ENCODE measurements around the gene TBC1D10A. TPM values are rescaled to one million over a fixed set of nuclear protein-coding genes. Genes with fewer than 3 reads are reported as not detected.

TBC1D10A gene
- total RNA-seq, 2 donors from 2014 or later, result 46.9 to 63.1 TPM

- Mint-ChIP-seq H3K27me3 (no peaks in the 10 kb centered on the region), H3K4me3 (peak overlapping the region; percentile 47), H3K27ac (no peak overlapping the region), H3K36me3 (ENCODE audit: low read depth) (no peaks in the 10 kb centered on the region), H3K4me1 (peaks cover 39% of the 10 kb centered on the region)
- DNase-seq (no peak), ATAC-seq (no peak)
- no peaks in the 10 kb centered on the region for H3K9me3 ChIP-seq (ENCODE audit: control insufficient read depth, low read length, poor library complexity, severe bottlenecking)
Observed at GRCh38 chr22:30279932-30280331, 46.8 kb downstream of the TBC1D10A start.

DNA sequence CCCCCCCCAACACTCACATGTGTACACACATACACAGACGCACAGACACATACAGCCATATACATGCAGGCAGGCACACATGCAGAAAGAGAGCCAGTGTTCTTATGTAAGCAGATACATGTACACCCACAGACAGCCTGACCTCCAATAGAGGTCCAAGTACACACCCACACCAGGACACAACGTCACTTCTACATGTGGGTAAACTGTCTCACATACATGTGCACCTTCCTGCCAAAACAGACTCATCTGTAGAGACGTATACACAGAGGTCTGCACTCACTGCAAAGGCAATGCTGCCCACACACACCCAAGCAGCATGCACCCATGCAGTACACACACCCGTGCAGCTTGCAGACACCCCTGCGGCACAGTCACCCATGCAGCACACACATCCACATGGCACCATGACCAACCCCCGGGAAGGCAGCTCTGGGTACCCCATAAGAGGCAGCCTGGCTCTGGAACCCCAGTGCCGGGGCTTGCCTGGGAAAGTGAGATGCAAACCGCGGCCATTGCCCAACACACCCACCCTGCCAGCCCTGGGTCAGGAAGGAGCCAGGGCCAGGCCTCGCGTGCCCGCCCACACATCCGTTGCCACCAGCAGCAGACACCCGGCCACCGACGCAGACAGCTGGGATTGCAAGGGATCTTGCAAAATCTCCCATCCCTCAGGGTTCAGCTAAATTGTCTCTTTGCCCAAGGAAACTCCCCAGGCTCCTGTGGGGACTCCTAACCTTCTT is 47.5 kb downstream of the TBC1D10A start:
- peak overlapping the region; percentile 47 for H3K4me3 Mint-ChIP-seq
- H3K36me3 Mint-ChIP-seq (ENCODE audit: low read depth), result no peaks in the 10 kb centered on the region
- no peak overlapping the region for H3K27ac Mint-ChIP-seq
- ATAC-seq, result no peak
- no peaks in the 10 kb centered on the region for H3K9me3 ChIP-seq (ENCODE audit: control insufficient read depth, low read length, poor library complexity, severe bottlenecking)
- H3K27me3 Mint-ChIP-seq, result no peaks in the 10 kb centered on the region
- peaks cover 40% of the 10 kb centered on the region for H3K4me1 Mint-ChIP-seq
- DNase-seq, result no peak

GRCh38 chr22:30277547-30278344 is 49.0 kb downstream of the TBC1D10A start:
- DNase-seq (no peak), ATAC-seq (no peak)
- no peak overlapping the region for H3K4me3 Mint-ChIP-seq
- peaks cover 42% of the 10 kb centered on the region for H3K4me1 Mint-ChIP-seq
- no peaks in the 10 kb centered on the region for H3K36me3 Mint-ChIP-seq (ENCODE audit: low read depth)
- H3K27ac Mint-ChIP-seq, result no peak overlapping the region
- H3K9me3 ChIP-seq (ENCODE audit: control insufficient read depth, low read length, poor library complexity, severe bottlenecking), result no peaks in the 10 kb centered on the region
- H3K27me3 Mint-ChIP-seq, result no peaks in the 10 kb centered on the region

GRCh38 chr22:30276039-30276438 is 50.7 kb downstream of the TBC1D10A start:
- Mint-ChIP-seq H3K4me1 (peaks cover 41% of the 10 kb centered on the region), H3K27me3 (no peaks in the 10 kb centered on the region), H3K4me3 (peak overlapping the region; percentile 86), H3K27ac (peak overlapping the region; percentile 89), H3K36me3 (ENCODE audit: low read depth) (no peaks in the 10 kb centered on the region)
- ATAC-seq, result peak; percentile 26
- H3K9me3 ChIP-seq (ENCODE audit: control insufficient read depth, low read length, poor library complexity, severe bottlenecking), result no peaks in the 10 kb centered on the region
- DNase-seq, result no peak

- DNase-seq (no peak), ATAC-seq (peak; percentile 81)
- Mint-ChIP-seq H3K36me3 (ENCODE audit: low read depth) (peaks cover 1% of the 10 kb centered on the region), H3K27ac (peak overlapping the region; percentile 89), H3K4me1 (peaks cover 41% of the 10 kb centered on the region), H3K27me3 (no peaks in the 10 kb centered on the region), H3K4me3 (peak overlapping the region; percentile 86)
- no peaks in the 10 kb centered on the region for H3K9me3 ChIP-seq (ENCODE audit: control insufficient read depth, low read length, poor library complexity, severe bottlenecking)
Observed at GRCh38 chr22:30275625-30276024, 51.1 kb downstream of the TBC1D10A start.

GRCh38 chr22:30274437-30274812 is 52.3 kb downstream of the TBC1D10A start:
- peak overlapping the region; percentile 89 for H3K27ac Mint-ChIP-seq
- no peaks in the 10 kb centered on the region for H3K27me3 Mint-ChIP-seq
- ATAC-seq (no peak), DNase-seq (no peak)
- H3K4me1 Mint-ChIP-seq, result peaks cover 41% of the 10 kb centered on the region
- peaks cover 2% of the 10 kb centered on the region for H3K36me3 Mint-ChIP-seq (ENCODE audit: low read depth)
- H3K4me3 Mint-ChIP-seq, result no peak overlapping the region
- no peaks in the 10 kb centered on the region for H3K9me3 ChIP-seq (ENCODE audit: control insufficient read depth, low read length, poor library complexity, severe bottlenecking)

DNA sequence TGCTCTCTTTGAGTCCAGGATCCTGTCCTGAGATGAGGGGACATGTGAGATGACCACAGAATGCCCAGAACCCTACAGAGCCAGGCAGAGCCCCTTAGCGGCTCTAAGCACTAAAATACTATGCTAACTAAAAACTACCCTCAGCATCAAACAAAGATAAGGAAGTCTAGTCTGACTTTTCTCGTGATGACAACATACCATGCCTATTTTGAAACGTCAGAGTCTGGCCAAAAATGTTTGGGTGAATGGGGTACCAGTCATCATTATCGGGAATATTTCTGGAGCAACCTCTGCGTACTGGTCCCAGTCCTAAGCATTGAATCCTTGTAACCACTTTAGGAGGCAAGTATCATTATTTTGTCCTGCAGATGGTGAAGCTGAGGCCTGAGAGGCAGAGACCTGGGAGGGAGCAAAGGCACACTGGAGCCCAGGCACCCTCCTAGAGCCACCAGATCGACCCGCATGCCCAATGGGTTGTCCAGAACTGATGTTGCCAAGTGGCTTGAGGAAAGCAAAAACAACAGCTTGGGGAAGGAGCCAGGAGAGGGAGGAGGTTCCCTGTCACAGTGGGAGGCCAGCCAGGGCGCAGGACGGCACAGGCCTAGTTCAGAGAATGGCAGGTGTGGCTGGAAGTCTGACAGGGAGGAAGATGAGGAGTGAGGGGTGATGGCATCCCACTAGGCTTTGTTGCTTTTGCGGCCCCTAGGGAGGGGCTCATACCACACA is 52.9 kb downstream of the TBC1D10A start:
- no peaks in the 10 kb centered on the region for H3K9me3 ChIP-seq (ENCODE audit: control insufficient read depth, low read length, poor library complexity, severe bottlenecking)
- H3K4me3 Mint-ChIP-seq, result no peak overlapping the region
- H3K4me1 Mint-ChIP-seq, result peaks cover 37% of the 10 kb centered on the region
- H3K27me3 Mint-ChIP-seq, result no peaks in the 10 kb centered on the region
- no peak for ATAC-seq
- peaks cover 2% of the 10 kb centered on the region for H3K36me3 Mint-ChIP-seq (ENCODE audit: low read depth)
- peak overlapping the region; percentile 89 for H3K27ac Mint-ChIP-seq
- no peak for DNase-seq

GRCh38 chr22:30272781-30273601 is 53.8 kb downstream of the TBC1D10A start:
- Mint-ChIP-seq H3K27ac (peak overlapping the region; percentile 32), H3K4me3 (peak overlapping the region; percentile 25), H3K27me3 (no peaks in the 10 kb centered on the region), H3K4me1 (peaks cover 38% of the 10 kb centered on the region), H3K36me3 (ENCODE audit: low read depth) (peaks cover 2% of the 10 kb centered on the region)
- DNase-seq (no peak), ATAC-seq (no peak)
- no peaks in the 10 kb centered on the region for H3K9me3 ChIP-seq (ENCODE audit: control insufficient read depth, low read length, poor library complexity, severe bottlenecking)

DNA sequence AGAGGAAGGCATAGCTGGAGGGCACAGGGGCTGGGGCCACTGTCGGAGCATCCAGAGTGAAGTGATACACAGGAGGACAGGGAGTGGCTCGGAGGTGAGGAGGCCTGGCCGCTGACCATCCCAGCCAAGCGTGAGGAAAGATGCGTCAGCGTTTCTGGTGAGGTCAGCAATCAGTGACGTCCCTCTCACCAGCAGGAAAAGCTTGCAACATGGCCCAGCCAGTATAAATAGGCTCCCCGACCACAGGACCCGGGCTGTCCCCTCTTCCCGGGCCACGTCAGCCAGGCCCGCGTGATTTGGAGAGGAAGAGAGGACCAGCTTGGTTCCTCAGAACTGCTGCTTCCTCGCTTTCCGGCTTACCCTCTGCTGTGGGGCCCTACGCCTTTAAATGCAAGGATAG is 55.9 kb downstream of the TBC1D10A start:
- peaks cover 48% of the 10 kb centered on the region for H3K4me1 Mint-ChIP-seq
- ATAC-seq, result no peak
- DNase-seq, result no peak
- H3K27ac Mint-ChIP-seq, result peak overlapping the region; percentile 43
- no peaks in the 10 kb centered on the region for H3K27me3 Mint-ChIP-seq
- peaks cover 2% of the 10 kb centered on the region for H3K36me3 Mint-ChIP-seq (ENCODE audit: low read depth)
- H3K9me3 ChIP-seq (ENCODE audit: control insufficient read depth, low read length, poor library complexity, severe bottlenecking), result no peaks in the 10 kb centered on the region
- H3K4me3 Mint-ChIP-seq, result no peak overlapping the region

GRCh38 chr22:30268331-30268730 is 58.4 kb downstream of the TBC1D10A start:
- no peaks in the 10 kb centered on the region for H3K27me3 Mint-ChIP-seq
- peaks cover 44% of the 10 kb centered on the region for H3K4me1 Mint-ChIP-seq
- DNase-seq (no peak), ATAC-seq (no peak)
- H3K9me3 ChIP-seq (ENCODE audit: control insufficient read depth, low read length, poor library complexity, severe bottlenecking), result no peaks in the 10 kb centered on the region
- peak overlapping the region; percentile 82 for H3K4me3 Mint-ChIP-seq
- H3K36me3 Mint-ChIP-seq (ENCODE audit: low read depth), result peaks cover 2% of the 10 kb centered on the region
- peak overlapping the region; percentile 96 for H3K27ac Mint-ChIP-seq

DNA sequence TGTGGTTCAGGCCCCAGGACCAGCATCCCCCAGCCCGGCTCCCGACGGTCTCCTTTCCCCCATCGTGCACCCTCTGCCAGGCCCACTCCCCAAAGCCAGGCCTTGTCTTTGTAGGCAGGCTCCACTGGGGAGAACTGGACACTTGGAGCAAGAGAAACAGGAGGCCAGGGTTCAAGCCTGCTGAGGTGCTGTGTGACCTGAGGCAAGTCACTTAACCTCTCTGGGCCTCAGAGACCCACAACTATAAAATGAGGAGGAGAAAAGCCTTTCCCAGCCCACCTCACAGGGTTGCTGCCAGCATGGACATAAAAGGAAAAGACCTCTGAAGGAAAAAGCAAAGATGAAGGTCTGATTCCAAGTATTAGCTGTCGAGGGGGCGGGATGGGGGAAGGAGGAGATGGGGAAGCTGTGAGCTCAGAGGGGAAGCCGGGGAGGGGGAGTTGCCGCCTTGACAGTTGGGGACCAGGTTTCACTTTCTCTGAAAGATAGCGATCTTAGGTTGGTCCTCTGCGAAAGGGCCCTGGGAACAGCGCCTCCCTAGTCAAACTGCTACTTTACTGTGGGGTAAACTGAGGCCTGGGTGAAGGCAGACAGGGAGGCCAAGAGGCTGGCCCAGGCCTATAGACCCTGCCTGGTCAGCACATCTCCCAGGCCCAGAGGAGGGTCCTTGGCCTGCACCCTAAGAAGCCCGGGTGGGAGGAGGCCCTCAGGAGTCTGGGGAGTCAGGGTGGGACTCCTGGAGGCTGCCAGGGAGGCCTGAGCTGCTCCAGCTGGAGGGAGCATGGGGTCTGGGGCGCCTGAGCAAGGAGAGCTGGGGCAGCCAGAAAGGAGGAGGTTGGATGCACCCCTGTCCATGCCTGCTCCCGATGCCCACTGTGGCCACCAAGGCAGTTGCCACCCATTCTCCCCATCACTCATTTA is 59.1 kb downstream of the TBC1D10A start:
- ATAC-seq (no peak), DNase-seq (peak in 2 of 3 donors; percentile 37 to 47)
- Mint-ChIP-seq H3K27me3 (no peaks in the 10 kb centered on the region), H3K27ac (peak overlapping the region; percentile 96), H3K36me3 (ENCODE audit: low read depth) (peaks cover 2% of the 10 kb centered on the region), H3K4me3 (peak overlapping the region; percentile 96), H3K4me1 (peaks cover 44% of the 10 kb centered on the region)
- H3K9me3 ChIP-seq (ENCODE audit: control insufficient read depth, low read length, poor library complexity, severe bottlenecking), result no peaks in the 10 kb centered on the region
